SU-DHL-6 (cell line): Measurements from ENCODE around the gene GOLGA1.

Experiments
- EZH2phosphoT487 ChIP-seq: fragments of 200-600 bp; sonication (generic), shearing (Covaris generic); conservative IDR thresholded peaks from 2 replicates; pipeline ENCODE4 v1.6.1; 2018; ENCODE audit warnings: mild to moderate bottlenecking, antibody characterized with exemption, low read length, moderate library complexity, mixed read lengths
- TF ChIP-seq, protein P1 (sequence below): fragments of 200-600 bp; sonication (generic); IDR thresholded peaks from one replicate; pipeline ENCODE4 v1.5.1; 2017; ENCODE audit warnings: antibody characterized with exemption, mild to moderate bottlenecking, low read length, moderate library complexity; ENCODE audit not compliant: insufficient read depth, poor library complexity, severe bottlenecking

DNA sequence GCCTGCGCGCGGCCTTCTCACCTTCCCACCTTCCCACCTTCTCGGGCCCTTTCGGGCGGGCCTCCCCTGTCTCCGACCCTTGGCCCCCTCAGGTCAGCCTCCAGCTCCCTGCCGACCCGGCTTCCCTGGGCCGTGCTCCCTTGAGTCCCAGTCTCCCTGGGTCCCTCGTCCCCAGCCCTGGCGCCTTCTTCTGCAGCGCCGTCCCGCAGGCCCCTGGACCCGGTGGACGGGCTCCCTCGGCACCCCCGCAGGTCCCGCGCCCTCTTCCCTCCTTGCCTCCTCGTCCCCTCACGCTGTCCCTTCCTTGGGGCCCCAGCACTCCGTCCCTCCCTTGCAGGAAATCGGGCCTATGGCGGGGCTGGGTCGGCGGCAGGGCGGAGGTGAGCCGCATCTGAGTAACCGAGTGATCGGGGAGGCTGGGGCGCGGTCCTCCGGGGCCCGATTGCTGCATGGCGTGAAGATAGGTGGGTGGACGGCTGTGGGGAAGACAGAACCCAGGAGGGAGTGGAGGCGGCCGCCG is 71.4 kb downstream of the GOLGA1 start:
- TF ChIP-seq EZH2phosphoT487: no peak
- TF ChIP-seq, protein P1, sequence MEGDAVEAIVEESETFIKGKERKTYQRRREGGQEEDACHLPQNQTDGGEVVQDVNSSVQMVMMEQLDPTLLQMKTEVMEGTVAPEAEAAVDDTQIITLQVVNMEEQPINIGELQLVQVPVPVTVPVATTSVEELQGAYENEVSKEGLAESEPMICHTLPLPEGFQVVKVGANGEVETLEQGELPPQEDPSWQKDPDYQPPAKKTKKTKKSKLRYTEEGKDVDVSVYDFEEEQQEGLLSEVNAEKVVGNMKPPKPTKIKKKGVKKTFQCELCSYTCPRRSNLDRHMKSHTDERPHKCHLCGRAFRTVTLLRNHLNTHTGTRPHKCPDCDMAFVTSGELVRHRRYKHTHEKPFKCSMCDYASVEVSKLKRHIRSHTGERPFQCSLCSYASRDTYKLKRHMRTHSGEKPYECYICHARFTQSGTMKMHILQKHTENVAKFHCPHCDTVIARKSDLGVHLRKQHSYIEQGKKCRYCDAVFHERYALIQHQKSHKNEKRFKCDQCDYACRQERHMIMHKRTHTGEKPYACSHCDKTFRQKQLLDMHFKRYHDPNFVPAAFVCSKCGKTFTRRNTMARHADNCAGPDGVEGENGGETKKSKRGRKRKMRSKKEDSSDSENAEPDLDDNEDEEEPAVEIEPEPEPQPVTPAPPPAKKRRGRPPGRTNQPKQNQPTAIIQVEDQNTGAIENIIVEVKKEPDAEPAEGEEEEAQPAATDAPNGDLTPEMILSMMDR: no peak
